PFSK-1 (cell line): ENCODE measurements around the gene NUDCD3.

Experiments
- FOXP2 ChIP-seq: optimal IDR thresholded peaks from 2 replicates; pipeline ENCODE3; 2011; ENCODE audit warnings: borderline replicate concordance, control low read depth, inconsistent platforms; ENCODE audit not compliant: insufficient read depth; ENCODE audit errors: extremely low read length, extremely low read depth
- POLR2AphosphoS5 ChIP-seq: IDR thresholded peaks from 2 replicates; pipeline ENCODE4 v1.6.1; 2012; ENCODE audit warnings: low read depth, mild to moderate bottlenecking, control low read depth, low read length, moderate library complexity
- SIN3A ChIP-seq: IDR thresholded peaks from 2 replicates; pipeline ENCODE4 v1.6.1; 2012; ENCODE audit warnings: mild to moderate bottlenecking, low read length, moderate library complexity, borderline replicate concordance; ENCODE audit not compliant: insufficient read depth
- TAF1 ChIP-seq: IDR thresholded peaks from 2 replicates; pipeline ENCODE4 v1.6.1; 2012; ENCODE audit warnings: low read length, control low read depth, borderline replicate concordance; ENCODE audit not compliant: insufficient read depth
- TF ChIP-seq, protein P1 (sequence below), 2 experiments: IDR thresholded peaks; 2 replicates each; pipeline versions ENCODE4 v1.6.1 to v1.8.0; 2011 to 2012; ENCODE audit warnings: low read depth in 2 of 2, low read length in 2 of 2, control low read depth in 1 of 2, inconsistent platforms in 1 of 2, mild to moderate bottlenecking in 1 of 2, moderate library complexity in 1 of 2; ENCODE audit not compliant: insufficient read depth in 1 of 2

The NUDCD3 gene

DNA sequence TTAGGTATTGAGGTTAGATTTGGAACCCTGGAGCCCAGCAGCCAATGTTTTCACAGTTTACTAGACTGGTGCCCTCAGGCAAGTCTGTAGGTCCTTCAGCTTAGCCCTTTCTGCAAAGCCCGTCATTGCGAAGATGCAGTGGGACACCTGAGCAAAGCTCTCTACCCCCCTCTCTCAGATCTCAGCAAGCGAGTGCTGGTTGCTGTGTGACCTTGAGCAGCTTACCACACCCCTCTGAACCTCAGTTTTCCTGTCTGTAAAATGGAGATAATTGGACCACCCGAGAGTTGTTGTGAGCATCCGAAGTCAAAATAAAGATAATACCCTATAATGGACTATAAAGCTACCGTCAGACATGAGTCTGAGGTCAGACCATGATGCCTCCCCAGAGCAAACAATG, 47.0 kb upstream of the NUDCD3 start:
- TF ChIP-seq POLR2AphosphoS5: no peak
- TF ChIP-seq TAF1: no peak
- TF ChIP-seq SIN3A: no peak
- TF ChIP-seq FOXP2: no peak
- TF ChIP-seq, protein P1, sequence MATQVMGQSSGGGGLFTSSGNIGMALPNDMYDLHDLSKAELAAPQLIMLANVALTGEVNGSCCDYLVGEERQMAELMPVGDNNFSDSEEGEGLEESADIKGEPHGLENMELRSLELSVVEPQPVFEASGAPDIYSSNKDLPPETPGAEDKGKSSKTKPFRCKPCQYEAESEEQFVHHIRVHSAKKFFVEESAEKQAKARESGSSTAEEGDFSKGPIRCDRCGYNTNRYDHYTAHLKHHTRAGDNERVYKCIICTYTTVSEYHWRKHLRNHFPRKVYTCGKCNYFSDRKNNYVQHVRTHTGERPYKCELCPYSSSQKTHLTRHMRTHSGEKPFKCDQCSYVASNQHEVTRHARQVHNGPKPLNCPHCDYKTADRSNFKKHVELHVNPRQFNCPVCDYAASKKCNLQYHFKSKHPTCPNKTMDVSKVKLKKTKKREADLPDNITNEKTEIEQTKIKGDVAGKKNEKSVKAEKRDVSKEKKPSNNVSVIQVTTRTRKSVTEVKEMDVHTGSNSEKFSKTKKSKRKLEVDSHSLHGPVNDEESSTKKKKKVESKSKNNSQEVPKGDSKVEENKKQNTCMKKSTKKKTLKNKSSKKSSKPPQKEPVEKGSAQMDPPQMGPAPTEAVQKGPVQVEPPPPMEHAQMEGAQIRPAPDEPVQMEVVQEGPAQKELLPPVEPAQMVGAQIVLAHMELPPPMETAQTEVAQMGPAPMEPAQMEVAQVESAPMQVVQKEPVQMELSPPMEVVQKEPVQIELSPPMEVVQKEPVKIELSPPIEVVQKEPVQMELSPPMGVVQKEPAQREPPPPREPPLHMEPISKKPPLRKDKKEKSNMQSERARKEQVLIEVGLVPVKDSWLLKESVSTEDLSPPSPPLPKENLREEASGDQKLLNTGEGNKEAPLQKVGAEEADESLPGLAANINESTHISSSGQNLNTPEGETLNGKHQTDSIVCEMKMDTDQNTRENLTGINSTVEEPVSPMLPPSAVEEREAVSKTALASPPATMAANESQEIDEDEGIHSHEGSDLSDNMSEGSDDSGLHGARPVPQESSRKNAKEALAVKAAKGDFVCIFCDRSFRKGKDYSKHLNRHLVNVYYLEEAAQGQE (IDR thresholded peaks at IDR 0.05; ENCODE audit: insufficient read depth in 1 of 2, low read depth in 2 of 2, low read length in 2 of 2): no peak

DNA sequence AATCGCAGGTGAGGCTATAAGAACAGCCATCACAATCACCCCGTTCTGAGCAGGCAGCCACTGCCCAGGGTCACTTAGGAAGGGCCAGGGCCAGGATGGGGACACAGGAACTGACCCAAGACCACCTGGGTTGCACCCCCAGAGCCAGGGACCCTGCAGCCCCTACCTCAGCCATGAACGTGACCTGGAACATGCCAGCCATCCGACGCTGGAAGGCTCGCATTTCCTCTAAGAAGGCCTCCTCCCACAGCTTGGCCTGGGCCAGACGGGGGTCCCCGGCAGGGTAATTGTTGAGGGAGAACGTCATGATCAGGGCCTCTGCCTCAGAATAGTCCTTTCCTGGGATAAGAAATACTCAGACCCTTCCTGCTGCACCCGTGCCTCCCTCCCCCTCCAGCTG, 45.6 kb upstream of the NUDCD3 start:
- TF ChIP-seq TAF1: no peak
- no peak for TF ChIP-seq SIN3A
- no peak for TF ChIP-seq FOXP2
- TF ChIP-seq POLR2AphosphoS5: no peak
- TF ChIP-seq, protein P1 (IDR thresholded peaks at IDR 0.05; ENCODE audit: insufficient read depth in 1 of 2, low read depth in 2 of 2, low read length in 2 of 2): no peak

GRCh38 chr7:44535348-44536064, 45.0 kb upstream of the NUDCD3 start:
- no peak for TF ChIP-seq SIN3A
- TF ChIP-seq FOXP2: no peak
- TF ChIP-seq TAF1: no peak
- TF ChIP-seq, protein P1 (IDR thresholded peaks at IDR 0.05; ENCODE audit: insufficient read depth in 1 of 2, low read depth in 2 of 2, low read length in 2 of 2): no peak
- no peak for TF ChIP-seq POLR2AphosphoS5

DNA sequence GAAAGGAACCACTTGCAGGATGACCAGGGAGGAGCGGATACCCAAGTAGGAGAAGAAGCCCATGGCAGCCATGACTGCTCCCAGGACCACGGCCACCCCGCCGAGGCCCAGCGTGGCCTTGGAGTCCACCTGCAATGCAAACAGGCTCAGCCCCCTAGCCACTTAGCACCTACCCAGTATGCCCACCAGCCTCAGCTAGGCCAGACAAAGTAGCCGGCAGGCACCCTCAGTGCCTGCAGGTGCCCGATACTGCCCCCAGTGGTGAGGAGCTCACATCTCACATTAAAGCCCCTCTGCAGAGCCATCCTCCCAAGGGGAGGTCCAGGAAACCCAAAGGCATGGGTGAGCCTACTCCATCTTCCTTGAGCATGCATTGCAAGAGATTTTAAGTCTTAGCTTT, 44.0 kb upstream of the NUDCD3 start:
- TF ChIP-seq, protein P1 (IDR thresholded peaks at IDR 0.05; ENCODE audit: insufficient read depth in 1 of 2, low read depth in 2 of 2, low read length in 2 of 2): no peak
- no peak for TF ChIP-seq POLR2AphosphoS5
- TF ChIP-seq SIN3A: no peak
- TF ChIP-seq FOXP2: no peak
- no peak for TF ChIP-seq TAF1

DNA sequence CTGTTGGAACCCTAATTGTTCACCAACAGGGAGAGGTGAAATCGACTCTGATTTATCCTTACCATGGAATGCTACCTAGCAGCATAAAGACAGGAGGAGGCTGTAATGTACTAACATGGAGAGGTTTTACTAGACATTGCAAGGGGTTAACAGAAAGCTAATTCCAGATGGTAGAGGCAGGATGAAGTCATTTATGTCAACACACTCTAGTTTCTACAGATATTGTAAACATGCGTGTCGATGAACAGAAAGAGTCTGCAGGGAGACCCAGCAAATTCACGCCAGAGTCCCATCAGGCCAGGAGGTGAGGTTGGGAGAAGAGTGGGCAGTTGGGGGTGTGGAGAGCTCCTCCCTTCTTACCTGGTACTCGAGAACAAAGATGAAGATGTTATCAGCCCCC, 43.6 kb upstream of the NUDCD3 start:
- TF ChIP-seq TAF1: no peak
- TF ChIP-seq, protein P1 (IDR thresholded peaks at IDR 0.05; ENCODE audit: insufficient read depth in 1 of 2, low read depth in 2 of 2, low read length in 2 of 2): no peak
